Activated CD4-positive, alpha-beta T cell treated with anti-CD3 and anti-CD28 coated beads for 48 hours (primary cell): ENCODE results near the gene MAGI1.

Experiments used
- DNase-seq: peaks from one replicate; pipeline ENCODE4 v3.0.0-alpha.2; 2020

MAGI1 gene

DNA sequence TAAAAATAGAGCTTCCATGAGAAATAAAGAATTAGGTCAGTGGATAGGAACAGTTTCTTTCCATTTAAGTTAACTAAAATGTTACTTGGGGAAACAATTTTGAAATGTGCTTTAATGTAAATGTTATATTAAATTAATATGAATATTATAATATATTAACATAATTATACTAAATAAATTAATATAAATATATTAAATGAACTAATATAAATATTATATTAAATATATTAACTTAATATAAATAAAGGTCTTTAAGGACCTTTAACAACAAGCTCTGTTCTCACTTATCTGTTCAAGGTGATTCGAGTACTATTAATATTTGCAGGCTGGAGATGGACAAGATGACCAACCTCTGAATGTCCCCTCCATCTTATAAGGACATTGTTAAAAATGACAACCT is 100.6 kb downstream of the MAGI1 start:
- DNase-seq: no peak

DNA sequence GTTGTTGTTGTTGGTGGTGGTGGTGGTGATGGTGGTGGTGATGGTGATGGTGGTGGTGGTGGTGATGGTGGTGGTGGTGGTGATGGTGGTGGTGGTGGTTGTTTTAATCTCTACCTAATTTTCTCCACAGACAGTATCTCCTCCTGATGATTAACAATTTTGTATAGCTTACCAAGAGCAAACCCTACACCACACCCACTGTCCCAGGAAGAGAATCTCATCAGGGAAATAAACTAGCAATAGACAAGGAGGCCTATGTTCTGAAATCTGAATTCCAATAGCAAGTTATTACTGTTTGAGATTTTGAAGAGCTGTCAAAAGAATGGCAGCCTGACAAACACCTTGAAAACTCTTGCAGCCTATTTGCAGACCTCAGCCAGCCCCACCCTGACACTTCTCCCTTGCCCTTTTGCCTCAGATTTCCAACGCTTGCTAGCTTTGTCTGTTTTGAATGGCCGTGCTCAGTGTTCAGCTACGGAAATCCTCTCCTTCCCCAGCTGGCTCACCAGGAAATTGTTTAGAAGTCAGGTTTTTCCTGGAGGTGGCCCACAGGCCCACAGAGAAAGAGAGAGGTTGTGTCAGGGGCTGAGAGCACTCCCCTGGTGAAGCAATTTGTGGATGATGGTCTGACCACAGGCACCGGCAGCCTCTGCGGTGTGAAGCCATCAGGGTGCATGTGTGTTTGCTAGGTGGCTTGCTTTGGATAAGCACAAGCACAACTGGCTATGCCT is 101.6 kb downstream of the MAGI1 start:
- DNase-seq: no peak

DNA sequence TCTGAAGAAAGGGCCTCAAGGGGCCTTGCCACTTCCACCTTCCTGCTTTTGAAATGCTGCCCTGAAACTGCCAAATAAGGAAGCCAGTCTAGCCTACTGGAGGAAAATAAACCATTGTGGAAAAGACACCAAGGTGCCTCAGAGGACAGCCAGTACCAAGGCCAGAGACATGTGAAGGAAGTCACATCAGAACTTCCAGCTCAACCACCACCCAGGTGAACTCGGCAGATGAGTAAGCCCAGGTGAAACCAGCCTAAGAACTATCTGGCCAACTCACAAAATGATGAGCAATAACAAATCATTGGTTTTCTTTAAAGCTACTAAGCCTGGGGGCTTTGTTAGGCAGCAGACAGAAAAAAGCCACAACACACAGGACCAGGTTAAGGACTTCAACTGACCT is 103.0 kb downstream of the MAGI1 start:
- no peak for DNase-seq

DNA sequence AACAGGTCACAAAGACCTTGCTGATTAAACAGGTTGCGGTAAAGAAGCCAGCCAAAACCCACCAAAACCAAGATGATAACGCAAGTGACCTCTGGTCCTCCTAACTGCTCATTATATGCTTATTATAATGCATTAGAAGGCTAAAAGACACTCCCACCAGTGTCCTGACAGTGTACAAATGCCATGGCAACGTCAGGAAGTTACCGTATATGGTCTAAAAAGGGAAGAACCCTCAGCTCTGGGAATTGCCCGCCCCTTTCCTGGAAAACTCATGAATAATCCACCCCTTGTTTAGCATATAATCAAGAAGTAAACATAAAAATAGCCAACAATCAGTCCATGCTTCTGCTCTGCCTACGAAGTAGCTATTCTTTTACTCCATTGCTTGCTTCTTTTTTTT is 108.1 kb downstream of the MAGI1 start:
- no peak for DNase-seq

DNA sequence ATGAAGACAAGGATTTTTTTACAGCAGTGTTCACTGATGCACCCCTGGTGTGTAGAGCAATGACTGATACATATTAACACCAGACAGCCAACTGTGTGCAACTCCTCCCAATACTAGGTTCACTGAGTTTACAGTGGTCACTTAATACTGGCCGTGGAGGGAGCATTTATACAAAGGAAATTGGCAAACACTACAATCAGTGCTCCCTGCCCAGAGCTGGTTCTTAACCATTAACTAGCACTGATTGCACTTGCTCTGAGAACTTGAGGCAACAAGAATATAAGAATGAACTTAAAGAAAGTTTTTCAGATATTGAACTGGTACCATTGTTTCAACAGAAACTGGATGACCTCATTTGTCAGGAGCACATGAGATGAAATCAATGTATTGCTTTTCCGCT is 110.6 kb downstream of the MAGI1 start:
- no peak for DNase-seq

GRCh38 chr3:65927576-65927975 is 111.1 kb downstream of the MAGI1 start:
- DNase-seq: no peak

- no peak for DNase-seq
Observed at GRCh38 chr3:65925254-65925954, 113.3 kb downstream of the MAGI1 start.

DNA sequence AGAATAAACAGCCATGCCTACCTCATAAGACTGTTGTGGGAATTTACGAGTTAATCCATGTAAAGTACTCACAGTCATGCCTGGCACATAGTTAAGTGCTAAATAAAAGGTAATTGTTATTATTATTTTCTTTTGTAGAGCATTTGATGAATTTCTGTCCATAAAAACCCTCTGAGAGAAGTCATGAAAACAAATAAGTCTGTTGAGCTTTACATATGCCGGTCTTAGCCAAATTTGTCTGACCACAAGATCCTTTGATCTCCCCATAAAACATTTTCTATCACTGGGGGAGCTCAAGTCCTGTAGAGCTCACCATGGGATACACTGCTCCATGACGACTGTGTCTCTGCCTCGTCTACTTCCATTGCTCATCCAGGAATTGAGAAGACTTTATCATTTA is 114.0 kb downstream of the MAGI1 start:
- no peak for DNase-seq

DNA sequence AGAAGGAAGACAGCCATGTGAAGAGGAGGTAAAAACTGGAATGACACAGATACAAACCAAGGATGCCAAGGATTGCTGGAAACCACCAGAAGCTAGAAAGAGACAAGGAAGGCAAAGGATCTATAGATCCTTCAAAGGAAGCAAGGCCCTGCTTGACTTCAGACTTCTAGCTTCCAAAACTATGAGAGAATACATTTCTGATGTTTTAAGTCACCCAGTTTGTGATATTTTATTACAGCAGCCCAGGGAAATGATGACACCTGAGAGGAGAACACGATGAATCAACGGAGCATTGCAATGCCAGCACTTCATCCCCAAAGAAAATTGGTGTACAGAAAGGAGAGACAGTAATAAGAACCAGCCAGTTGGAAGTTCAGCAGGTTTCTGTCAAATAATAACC is 116.3 kb downstream of the MAGI1 start:
- no peak for DNase-seq

DNA sequence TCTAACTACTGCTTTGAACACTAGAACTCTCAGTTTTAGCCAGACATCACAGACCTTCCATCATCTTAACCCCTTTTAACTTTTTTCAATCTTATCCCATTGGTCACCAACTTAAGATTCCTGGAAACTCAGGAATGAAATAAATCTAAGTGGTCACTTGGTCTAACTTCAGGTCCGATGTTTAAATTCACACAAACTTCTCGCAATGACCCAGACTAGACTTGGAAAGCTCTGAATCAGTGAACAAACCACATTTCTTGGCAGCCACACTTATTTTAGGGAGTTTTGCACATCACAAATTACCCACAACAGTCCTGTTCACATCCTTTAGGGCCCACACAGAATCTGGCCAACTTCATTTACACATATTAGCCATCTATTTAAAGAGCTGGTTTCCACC is 118.9 kb downstream of the MAGI1 start:
- no peak for DNase-seq

- DNase-seq: no peak
Observed at GRCh38 chr3:65915477-65915876, 123.2 kb downstream of the MAGI1 start.

GRCh38 chr3:65914740-65915367 is 123.9 kb downstream of the MAGI1 start:
- DNase-seq: no peak

DNA sequence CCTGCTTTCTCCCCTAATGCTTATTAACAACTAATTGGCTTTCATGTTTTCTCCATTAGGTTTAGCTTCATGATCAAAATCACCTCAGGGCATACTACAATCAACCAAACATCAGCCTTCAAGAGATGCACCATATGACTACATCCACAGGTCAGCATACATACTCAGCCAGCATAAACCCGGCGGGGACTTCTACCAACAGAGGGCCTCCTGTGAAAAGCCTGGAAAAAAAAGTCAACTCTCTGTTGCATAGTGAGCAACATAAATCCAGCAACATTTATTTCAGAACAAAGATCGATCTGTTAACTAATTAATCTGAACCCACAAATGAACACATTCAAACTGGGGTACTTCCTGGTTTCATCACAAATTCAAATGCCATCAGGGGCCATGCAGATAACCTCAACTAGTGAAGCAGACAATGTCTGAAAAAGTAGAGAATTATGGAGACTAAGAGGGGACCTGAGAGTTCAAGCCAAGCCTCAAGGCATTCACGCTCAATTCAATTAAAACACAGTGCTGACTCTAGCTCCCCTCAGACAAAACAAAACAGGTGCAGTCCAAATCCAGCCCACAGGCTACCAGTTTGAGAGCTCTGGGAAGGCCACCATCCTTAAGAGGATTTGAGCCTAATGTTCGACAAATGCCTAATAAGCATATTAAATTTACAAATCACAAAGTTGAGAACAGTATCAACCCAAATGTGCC is 124.5 kb downstream of the MAGI1 start:
- DNase-seq: no peak

DNA sequence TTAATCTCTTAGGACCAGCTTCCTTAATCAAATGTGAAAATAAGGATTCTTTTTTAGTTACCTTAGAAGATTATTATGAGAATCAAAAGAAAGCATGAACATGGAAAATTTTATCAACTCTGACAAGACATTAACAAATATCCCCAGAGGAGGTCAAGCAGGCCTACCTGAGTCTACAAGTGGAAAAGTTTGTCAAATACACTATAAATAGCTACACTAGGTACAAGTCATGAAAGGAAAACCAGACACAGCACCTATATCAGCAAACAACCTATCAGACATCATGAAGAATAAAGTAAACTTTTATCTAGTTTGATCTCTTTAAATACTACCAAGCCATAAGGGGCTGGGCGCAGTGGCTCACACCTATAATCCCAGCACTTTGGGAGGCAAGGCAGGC is 126.1 kb downstream of the MAGI1 start:
- DNase-seq: no peak

DNA sequence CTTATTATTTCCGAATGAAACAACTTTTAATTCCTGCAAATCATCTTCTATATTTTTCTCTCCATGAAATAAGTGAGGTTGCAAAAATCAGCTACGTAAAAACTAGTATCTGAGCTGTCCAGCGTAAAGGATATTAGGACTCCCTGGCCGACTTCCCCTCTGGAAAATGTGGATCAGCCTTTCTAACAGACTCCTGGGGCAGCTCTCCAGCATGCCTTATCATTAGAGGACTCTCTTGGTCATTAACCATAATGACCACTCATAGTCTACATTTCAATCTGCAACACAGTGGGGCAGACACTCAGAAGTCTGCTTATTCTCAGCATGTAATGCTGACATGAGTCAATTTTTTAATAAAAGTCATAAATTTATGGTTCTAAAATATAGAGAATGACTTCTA is 130.1 kb downstream of the MAGI1 start:
- DNase-seq: no peak

GRCh38 chr3:65907232-65908130 is 131.2 kb downstream of the MAGI1 start:
- no peak for DNase-seq

GRCh38 chr3:65905771-65906170 is 132.9 kb downstream of the MAGI1 start:
- DNase-seq: no peak

DNA sequence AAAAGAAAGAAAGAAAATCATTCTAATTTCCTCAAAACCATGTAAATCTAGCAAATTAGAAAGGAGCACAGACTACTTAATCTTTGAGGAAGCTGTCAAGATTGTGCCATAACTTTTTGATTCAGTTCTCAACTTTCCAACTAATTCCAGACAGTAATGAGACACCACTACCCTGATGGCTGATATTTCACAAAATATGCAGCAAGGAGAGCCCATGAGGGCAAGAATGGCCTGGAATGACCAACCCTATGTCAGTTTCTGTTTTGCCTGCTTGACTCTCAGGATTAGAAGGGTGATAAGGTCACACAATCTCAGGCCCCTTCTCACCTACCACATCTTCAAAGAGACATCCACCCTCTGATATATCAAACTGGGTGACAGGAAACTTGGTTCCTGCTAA is 134.7 kb downstream of the MAGI1 start:
- DNase-seq: no peak

DNA sequence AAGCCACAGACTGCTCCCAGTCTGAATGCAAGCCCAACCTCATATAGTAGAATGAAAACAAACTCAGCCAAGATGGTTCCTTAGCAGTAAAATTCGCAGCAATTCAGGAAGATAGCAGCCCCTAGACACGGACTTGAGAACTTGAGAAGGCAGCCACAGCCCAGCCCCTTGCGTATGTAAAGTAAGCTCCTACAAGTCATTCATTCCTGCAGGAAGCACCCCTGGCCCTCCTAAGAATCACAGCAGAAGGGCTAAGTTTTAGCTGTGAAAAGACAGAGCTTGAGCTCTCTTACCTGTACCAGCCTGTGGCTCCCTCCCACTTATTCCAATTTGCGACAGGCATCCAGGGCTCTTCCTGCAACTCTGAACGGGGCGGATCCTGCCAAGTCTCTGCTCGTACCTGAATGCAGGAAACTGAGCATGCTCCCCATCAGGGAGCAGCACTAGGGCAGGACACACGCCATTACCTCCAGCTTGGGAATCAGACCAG is 136.4 kb downstream of the MAGI1 start:
- DNase-seq: no peak

DNA sequence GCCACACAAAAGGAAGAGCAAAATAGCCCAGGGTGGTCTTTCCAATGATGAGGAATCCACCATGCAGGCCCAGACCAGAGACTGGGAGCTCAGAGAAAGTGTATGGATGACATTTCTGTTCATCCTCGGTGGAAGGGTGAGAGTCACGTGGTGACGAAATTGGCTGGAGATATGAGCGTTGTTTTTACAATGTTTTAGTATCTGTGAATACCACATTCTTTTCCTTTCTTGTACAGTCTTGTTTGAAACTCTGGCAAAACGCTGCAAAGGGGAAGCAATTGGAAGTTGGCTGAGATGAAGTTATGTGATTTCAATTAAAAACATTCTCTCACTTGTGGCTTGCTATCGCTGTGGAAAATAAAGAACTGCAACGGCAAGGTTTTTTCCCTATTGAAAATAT is 137.5 kb downstream of the MAGI1 start:
- DNase-seq: no peak

DNA sequence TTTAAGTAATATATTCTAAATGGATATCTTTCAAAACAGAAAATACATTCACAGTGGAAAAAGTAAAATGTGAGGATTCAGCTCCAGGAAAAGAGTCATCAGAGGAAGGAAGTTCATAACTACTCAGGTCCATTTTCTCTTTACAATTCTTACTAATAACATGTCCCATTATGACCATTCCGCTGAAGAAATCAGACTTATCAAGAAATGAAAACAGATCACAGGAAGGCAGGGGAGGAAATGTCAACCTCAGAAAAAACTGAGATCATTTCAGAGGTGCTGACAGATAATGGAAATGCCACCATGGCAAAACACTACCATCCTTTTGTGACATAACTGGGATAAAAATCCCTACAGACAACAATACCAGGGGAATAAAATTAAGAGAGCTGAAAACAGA is 139.5 kb downstream of the MAGI1 start:
- DNase-seq: no peak

- DNase-seq: no peak
Observed at GRCh38 chr3:65897766-65898165, 141.0 kb downstream of the MAGI1 start.
